Kasumi-1 (cell line): Measurements from ENCODE around the gene LMX1A.

Source experiments
- DNase-seq, 2 experiments: peaks; one replicate each; lab custom pipeline; 2025; lab: John Stamatoyannopoulos, UW

Gene LMX1A

GRCh38 chr1:165265196-165265838 lies 91.2 kb downstream of the LMX1A start:
- DNase-seq: no peak

- DNase-seq: no peak
Measured at GRCh38 chr1:165259706-165260428, 96.6 kb downstream of the LMX1A start.

GRCh38 chr1:165259236-165259635 lies 97.3 kb downstream of the LMX1A start:
- DNase-seq: no peak

GRCh38 chr1:165257969-165258459 lies 98.5 kb downstream of the LMX1A start:
- DNase-seq: peak; percentile 0 to 4

GRCh38 chr1:165254896-165255625 lies 101.5 kb downstream of the LMX1A start:
- DNase-seq: no peak

- no peak for DNase-seq
Measured at GRCh38 chr1:165254376-165254775, 102.1 kb downstream of the LMX1A start.

- DNase-seq: no peak
Measured at GRCh38 chr1:165253818-165254254, 102.7 kb downstream of the LMX1A start.

- DNase-seq: no peak
Measured at GRCh38 chr1:165248969-165249571, 107.4 kb downstream of the LMX1A start.

- no peak for DNase-seq
Measured at GRCh38 chr1:165241952-165242351, 114.6 kb downstream of the LMX1A start.

GRCh38 chr1:165241321-165241720 lies 115.2 kb downstream of the LMX1A start:
- DNase-seq: no peak

GRCh38 chr1:165240492-165240891 lies 116.0 kb downstream of the LMX1A start:
- DNase-seq: no peak

GRCh38 chr1:165239873-165240272 lies 116.6 kb downstream of the LMX1A start:
- no peak for DNase-seq

GRCh38 chr1:165235777-165236291 lies 120.7 kb downstream of the LMX1A start:
- DNase-seq: no peak

- DNase-seq: no peak
Measured at GRCh38 chr1:165235155-165235776, 121.2 kb downstream of the LMX1A start.

GRCh38 chr1:165234149-165234548 lies 122.4 kb downstream of the LMX1A start:
- no peak for DNase-seq

GRCh38 chr1:165228676-165229075 lies 127.8 kb downstream of the LMX1A start:
- DNase-seq: peak in 1 of 2 experiments; percentile 2

- no peak for DNase-seq
Measured at GRCh38 chr1:165228111-165228655, 128.3 kb downstream of the LMX1A start.

GRCh38 chr1:165226326-165226725 lies 130.2 kb downstream of the LMX1A start:
- no peak for DNase-seq

GRCh38 chr1:165225650-165226049 lies 130.9 kb downstream of the LMX1A start:
- DNase-seq: no peak

- no peak for DNase-seq
Measured at GRCh38 chr1:165225062-165225461, 131.5 kb downstream of the LMX1A start.

- no peak for DNase-seq
Measured at GRCh38 chr1:165224504-165224903, 132.0 kb downstream of the LMX1A start.
